GM18519 (cell line): ENCODE results near the gene CROCC2.

Source experiments
- ATAC-seq: cut with Tn5 transposase; IDR thresholded peaks from one replicate; pipeline ENCODE4 v1.9.1; 2021; ENCODE audit warnings: mild to moderate bottlenecking, moderate library complexity; ENCODE audit not compliant: unreplicated experiment, low FRiP score

Gene CROCC2

DNA sequence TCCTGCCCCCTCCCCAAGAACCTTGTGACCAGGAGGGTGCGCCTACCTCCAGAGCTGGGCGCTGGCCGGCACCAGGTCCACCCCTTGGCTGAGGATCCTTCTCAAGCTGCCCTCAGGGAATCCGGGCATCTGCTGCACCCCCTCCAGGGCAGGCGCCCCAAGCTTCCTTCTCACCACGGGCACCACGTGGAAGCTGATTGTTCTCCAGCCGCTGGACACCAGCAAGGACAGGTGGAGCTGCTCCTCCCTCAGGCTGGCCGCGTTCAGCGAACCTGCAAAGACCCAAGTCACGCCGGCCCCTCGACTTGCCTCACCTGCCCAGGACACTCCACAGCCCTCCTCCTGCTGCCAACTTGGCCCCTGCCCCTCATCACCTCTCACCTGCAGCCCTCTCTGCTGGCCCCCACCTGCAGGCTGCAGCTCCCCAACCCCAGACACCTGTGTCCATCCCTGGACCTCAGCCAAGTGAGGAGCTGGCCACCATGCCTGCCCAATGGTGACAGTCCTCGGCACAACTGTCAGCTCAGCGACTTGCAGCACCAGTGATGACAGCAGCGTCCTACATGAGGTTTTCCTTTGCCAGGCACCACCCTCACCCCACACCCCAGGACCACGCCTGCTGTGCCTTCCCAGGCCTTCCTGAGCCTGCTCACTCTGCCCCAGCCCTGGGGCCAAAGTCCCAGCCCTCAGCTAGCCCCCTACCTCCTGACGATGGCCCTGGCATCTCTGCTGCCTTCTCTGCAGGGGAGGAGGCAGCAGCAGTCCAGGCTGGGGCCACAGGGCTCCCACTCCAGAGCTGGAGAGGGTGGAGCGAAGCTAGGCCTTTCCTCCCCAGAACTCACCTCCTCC, 14.4 kb upstream of the CROCC2 start:
- ATAC-seq = no peak

DNA sequence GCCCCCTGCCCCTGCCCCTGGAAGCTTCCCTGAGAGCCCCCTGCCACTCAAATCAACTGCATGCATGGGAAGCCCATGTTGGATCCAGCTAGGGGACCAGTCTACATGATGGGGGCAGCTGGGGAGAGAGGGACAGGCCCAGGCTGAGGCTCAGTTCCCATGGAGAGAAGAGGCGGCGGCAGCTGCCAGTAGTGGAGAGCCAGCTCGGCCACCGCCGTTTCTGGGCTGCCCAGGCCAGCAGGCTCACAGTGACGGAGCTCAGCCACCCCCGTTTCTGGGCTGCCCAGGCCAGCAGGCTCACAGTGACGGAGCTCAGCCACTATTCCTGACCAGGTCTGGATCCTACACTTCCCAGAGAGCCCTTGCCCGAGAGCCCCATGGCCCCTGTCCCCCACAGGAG, 13.8 kb upstream of the CROCC2 start:
- no peak for ATAC-seq

DNA sequence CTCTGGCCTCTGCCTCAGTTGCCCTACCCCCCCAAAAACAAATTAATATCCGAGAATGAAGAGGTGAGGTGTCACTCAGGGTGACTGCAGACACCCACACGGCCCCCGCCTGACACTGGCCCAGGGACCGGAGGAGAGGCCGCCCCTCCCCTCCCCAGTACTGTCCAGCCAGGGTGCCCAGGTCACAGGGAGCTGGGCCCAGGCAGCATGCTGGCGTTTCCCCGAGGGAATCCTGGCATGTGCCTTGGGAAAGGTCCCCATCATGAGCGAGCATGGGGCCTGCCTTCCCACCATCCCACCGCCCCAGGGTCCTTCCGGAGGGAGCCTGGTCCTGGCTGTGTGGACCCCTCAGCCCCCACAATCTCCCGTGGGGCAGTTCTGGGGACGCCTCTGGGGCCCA, 13.2 kb upstream of the CROCC2 start:
- ATAC-seq = no peak

DNA sequence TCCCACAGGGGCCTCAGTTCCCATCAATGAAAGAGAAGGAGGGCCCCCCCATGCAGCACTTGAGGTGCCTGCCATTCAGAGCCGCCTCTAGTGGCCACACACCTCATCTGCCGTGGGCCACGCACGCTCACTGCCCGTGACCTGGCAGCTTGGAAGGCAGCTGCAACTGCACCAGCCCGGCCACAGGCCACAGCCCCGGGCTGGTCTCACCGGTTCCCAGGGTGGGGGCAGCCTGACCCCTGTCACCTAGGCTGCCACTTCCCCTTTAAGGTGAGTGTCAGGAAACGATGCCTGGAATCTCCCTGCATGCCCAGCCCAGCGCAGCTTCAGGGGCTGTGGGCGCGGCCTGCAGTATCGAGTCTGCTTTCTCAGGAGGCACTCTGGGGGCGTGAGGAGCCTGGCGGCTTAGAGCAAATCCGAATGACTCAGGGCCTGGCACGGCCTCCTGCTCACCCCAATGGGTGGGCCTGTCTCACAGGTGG, 12.7 kb upstream of the CROCC2 start:
- ATAC-seq = no peak

DNA sequence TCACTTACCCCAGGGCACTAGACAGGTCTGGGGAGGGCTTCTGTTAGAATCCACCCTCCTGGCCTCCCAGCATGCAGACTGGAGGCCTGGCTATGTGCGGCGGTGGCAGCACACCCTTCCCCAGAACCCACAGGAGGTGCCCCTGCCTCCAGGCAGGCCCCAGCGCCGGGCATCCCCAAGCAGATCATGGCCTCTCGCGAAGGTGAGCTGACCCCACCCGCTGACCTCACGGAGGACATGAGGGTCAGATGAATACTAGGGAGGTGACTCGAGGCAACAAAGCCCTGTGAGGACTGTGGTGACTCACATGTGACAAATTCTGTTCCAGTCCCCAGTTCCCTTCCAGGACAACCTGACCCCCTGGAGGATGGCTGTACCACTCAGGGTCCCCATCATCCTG, 12.1 kb upstream of the CROCC2 start:
- ATAC-seq = no peak

GRCh38 chr2:240894836-240895558, 11.1 kb upstream of the CROCC2 start:
- no peak for ATAC-seq

- no peak for ATAC-seq
Observed at GRCh38 chr2:240895656-240896388, 10.3 kb upstream of the CROCC2 start, which contains the start of gene MAB21L4. MAB21L4 (minus strand) TSS chr2:240896156; CDS start chr2:240895997, 159 bp downstream.

- ATAC-seq = no peak
Observed at GRCh38 chr2:240896394-240896793, 9.7 kb upstream of the CROCC2 start.

DNA sequence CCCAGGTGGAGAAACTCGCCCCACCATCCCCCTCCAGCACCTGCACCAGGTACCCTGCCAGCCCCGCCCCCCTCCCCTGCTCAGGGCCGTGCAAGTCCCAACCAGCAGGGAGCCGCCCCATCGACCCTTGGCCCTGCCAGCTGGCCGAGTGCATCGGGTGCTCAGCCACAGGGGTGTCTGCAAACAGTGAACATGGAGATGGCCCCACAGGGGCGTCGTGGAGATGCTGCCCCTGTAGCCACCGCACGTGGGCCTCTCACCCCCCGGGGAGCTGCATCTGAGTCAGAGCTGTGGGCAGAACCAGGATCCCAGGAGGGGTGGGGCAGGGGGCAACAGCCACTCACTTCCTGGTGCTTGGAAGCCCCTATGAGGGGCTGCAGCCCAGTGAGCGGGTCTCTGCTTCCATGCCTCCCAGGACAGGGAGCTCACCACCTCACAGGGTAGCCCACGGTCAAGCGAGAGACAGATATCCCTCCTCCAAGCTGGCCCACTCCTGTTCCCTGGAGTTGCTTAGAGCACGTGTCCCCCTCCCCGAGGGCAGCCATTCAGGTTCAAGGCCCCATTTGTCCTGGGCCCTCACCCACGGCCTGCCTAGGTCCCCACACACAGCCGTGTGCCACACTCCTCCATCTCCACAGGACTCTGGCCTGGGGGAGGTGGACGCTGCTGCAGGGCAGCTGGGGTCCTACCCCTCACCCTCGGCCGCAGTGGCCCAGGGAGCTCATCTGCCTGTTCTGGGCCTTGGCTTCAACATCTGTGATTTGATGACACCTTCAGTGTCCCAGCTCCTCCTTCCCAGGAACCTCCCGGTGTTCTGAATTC, 9.1 kb upstream of the CROCC2 start:
- no peak for ATAC-seq

DNA sequence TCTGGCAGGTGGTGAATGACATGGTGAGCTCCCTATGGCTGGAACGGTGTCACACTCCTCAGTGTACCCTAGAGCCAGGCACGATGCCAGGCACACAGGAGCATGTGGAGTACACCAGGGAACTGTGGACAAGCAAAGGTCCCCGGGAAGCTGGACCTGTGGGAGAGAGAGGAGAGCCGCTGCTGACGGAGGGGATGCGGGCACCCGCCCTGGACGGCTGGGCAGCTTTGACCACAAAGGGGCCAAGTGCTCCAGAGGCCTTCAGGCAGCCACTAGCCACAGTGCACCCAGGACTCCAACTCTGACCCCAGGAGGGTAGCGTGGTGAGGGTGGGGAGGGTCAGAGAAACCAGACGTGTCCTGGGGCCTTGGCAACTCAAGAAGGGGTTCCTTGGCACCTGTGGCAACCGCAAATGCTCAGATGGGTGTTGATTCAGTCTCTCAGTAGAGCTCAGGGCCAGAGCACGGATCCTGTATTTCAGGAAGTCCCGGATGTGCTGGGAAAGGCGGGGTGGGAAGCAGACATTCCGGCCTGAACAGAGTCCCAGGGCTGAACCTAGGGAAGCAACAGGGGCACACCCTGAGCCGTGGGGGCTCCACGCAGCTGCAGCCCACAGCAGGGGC, 7.9 kb upstream of the CROCC2 start:
- ATAC-seq = no peak

- no peak for ATAC-seq
Observed at GRCh38 chr2:240898731-240899467, 7.2 kb upstream of the CROCC2 start.

DNA sequence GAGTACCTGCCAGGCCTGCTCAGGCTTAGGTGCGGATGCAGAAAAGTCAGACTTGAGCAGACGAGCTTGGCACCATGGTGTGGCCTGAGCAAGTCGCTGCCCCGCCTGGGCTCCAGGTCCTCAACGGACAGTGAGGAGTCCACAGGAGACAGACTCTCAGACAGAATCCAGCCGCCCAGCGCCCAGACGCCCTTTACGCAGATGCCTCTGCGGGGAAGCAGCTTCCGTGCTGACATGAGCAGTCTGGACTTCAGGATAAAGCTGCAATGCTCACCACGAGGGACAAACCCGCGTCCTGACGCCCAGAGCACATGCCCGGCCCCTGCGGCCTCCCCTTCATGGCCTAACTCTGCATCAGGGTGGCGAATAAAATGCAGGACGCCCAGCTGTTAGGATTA, 6.7 kb upstream of the CROCC2 start:
- ATAC-seq = no peak

GRCh38 chr2:240900141-240900860, 5.8 kb upstream of the CROCC2 start:
- ATAC-seq = no peak

- ATAC-seq = no peak
Observed at GRCh38 chr2:240901986-240902614, 4.0 kb upstream of the CROCC2 start.

DNA sequence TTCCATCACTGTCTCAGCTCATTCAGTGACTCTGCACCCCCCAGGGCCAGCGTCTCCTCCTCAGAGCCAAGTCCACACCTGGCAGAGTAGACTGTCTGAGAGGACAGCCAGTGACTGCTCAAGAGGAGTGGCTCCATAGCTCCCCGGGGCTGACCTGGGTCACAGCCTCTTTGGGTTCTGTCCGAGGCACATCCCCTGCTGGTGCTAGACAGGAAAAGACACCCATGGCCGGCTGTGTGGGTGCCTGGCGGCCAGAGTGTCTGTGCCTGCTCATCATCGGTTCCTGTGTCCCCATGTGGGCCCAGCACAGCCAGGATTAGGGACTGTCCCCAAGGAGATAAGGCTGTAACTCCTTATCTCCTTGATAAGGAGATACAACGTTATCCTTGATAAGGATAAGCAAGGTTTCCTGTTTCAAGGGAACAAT, 3.5 kb upstream of the CROCC2 start:
- ATAC-seq = no peak

- no peak for ATAC-seq
Observed at GRCh38 chr2:240903191-240904060, 2.7 kb upstream of the CROCC2 start.
